Fibroblast of skin of scalp (primary cell): ENCODE measurements around the gene C9orf153. TPM values are rescaled to one million over a fixed set of nuclear protein-coding genes. Genes with fewer than 3 reads are reported as not detected.
"Not testable (repeated sequence)": the region's sequence is repeated elsewhere in the genome, so short reads cannot be mapped to it uniquely, and the experiment has no call there.

Experiments used
- DNase-seq: peaks from one replicate; pipeline ENCODE4 v3.0.0-alpha.2; 2013
- polyA plus RNA-seq, 2 experiments: library from polyadenylated mRNA; unstranded; fragments of 120-200 nt; gene quantifications; one replicate each; pipeline ENCODE4 v1.2.1, GENCODE V29; 2013; ENCODE audit not compliant: insufficient read length in 2 of 2

C9orf153 gene
- not detected for polyA plus RNA-seq (2013, experiment 1 of 2; ENCODE audit: insufficient read length)
- not detected for polyA plus RNA-seq (2013, experiment 2 of 2; ENCODE audit: insufficient read length)

GRCh38 chr9:86259557-86259956 is at the start of gene C9orf153:
Gene C9orf153, minus strand, starts transcription at chr9:86259657. Its CDS starts 30,054 bp downstream, at chr9:86229603.
- no peak for DNase-seq

GRCh38 chr9:86308687-86309086 is 49.2 kb upstream of the C9orf153 start:
- DNase-seq: no peak

GRCh38 chr9:86304236-86304730 is 44.8 kb upstream of the C9orf153 start:
- DNase-seq: no peak

- no peak for DNase-seq
Observed at GRCh38 chr9:86303316-86303975, 44.0 kb upstream of the C9orf153 start.

- DNase-seq: no peak
Observed at GRCh38 chr9:86301686-86302085, 42.2 kb upstream of the C9orf153 start.

- no peak for DNase-seq
Observed at GRCh38 chr9:86300701-86301100, 41.2 kb upstream of the C9orf153 start.

- no peak for DNase-seq
Observed at GRCh38 chr9:86298873-86299272, 39.4 kb upstream of the C9orf153 start.

- DNase-seq: not testable (repeated sequence)
Observed at GRCh38 chr9:86290341-86290740, 30.9 kb upstream of the C9orf153 start.

GRCh38 chr9:86288499-86289198 is 29.2 kb upstream of the C9orf153 start:
- no peak for DNase-seq

- DNase-seq: peak; percentile 69
Observed at GRCh38 chr9:86287013-86287412, 27.6 kb upstream of the C9orf153 start.

- no peak for DNase-seq
Observed at GRCh38 chr9:86286278-86286677, 26.8 kb upstream of the C9orf153 start.

- DNase-seq: no peak
Observed at GRCh38 chr9:86285261-86285660, 25.8 kb upstream of the C9orf153 start.

GRCh38 chr9:86282979-86283535 is 23.6 kb upstream of the C9orf153 start:
- peak; percentile 78 for DNase-seq

- DNase-seq: peak; percentile 93
Observed at GRCh38 chr9:86282077-86282978, 22.9 kb upstream of the C9orf153 start, which contains the start of gene ISCA1. Gene ISCA1, minus strand, starts transcription at chr9:86282538. Its CDS starts 80 bp downstream, at chr9:86282458.

- no peak for DNase-seq
Observed at GRCh38 chr9:86281593-86282076, 22.2 kb upstream of the C9orf153 start.

- no peak for DNase-seq
Observed at GRCh38 chr9:86280580-86280979, 21.1 kb upstream of the C9orf153 start.

- DNase-seq: no peak
Observed at GRCh38 chr9:86279839-86280238, 20.4 kb upstream of the C9orf153 start.

- DNase-seq: no peak
Observed at GRCh38 chr9:86277072-86277471, 17.6 kb upstream of the C9orf153 start.

GRCh38 chr9:86275962-86276361 is 16.5 kb upstream of the C9orf153 start:
- peak; percentile 9 for DNase-seq

GRCh38 chr9:86274821-86275643 is 15.6 kb upstream of the C9orf153 start:
- DNase-seq: no peak

GRCh38 chr9:86272221-86272620 is 12.8 kb upstream of the C9orf153 start:
- no peak for DNase-seq
